Erythroblast (primary cell): ENCODE data around the gene SEPTIN10.
"Not testable (repeated sequence)": the region's sequence is repeated elsewhere in the genome, so short reads cannot be mapped to it uniquely, and the experiment has no call there.

Experiments used
- GATA1 ChIP-seq: IDR thresholded peaks from 2 replicates; pipeline ENCODE4 v1.6.1; 2011; ENCODE audit warnings: low read depth, mild to moderate bottlenecking, control low read depth, low read length, moderate library complexity
- POLR2A ChIP-seq: IDR thresholded peaks from 2 replicates; pipeline ENCODE4 v1.6.1; 2011; ENCODE audit warnings: mild to moderate bottlenecking, low read length

GRCh38 chr2:109577630-109578029 is 36.1 kb downstream of the SEPTIN10 start:
- TF ChIP-seq POLR2A, GATA1: not testable (repeated sequence)
